Measurements from ENCODE around the gene AMY2A. TPM values are rescaled to one million over a fixed set of nuclear protein-coding genes. Genes with fewer than 3 reads are reported as not detected.
"Not testable (repeated sequence)": the region's sequence is repeated elsewhere in the genome, so short reads cannot be mapped to it uniquely, and the experiment has no call there.

Gene AMY2A
- not detected for total RNA-seq
- polyA plus RNA-seq = 1 to 10 TPM in 2 of 3 donors, under 1 TPM in 1; 0.13 to 2.3 (median 2.1) TPM
- long read RNA-seq, donor 1 = 0 reads
- long read RNA-seq, donor 2 = 0 reads
- long read RNA-seq, donor 3 = 0 reads
- long read RNA-seq, donor 4 = 0 reads
- long read RNA-seq, donor 5 = 0 reads
- long read RNA-seq, donor 6 = 0 reads
- long read RNA-seq, donor 7 = 0 reads
- long read RNA-seq, donor 8 = 0 reads
- long read RNA-seq, donor 9 = 0 reads
- long read RNA-seq, donor 10 = 0 reads

- H3K27ac ChIP-seq; DNase-seq; H3K27me3 ChIP-seq; H3K4me1 ChIP-seq; H3K9me3 ChIP-seq; intact Hi-C loops (cut with DNase I; ENCODE audit: low total_unique reads); H3K4me3 ChIP-seq; H3K36me3 ChIP-seq: not testable (repeated sequence)
- 85 to 91% (median 88%) methylated on average over 3 of the region's 3 CpGs for WGBS, 5 donors
These were observed at the start of gene AMY2A for GRCh38 chr1:103616994-103617477. Gene AMY2A, plus strand, starts transcription at chr1:103617427. Its CDS starts 14 bp downstream, at chr1:103617441.

- no peaks in the 10 kb centered on the region for H3K9me3 ChIP-seq
- intact Hi-C loops (cut with DNase I; ENCODE audit: low total_unique reads) = no loop called here
- H3K4me1 ChIP-seq = no peaks in the 10 kb centered on the region
- WGBS, 5 donors = 95 to 98% (median 97%) methylated on average over 7 of the region's 7 CpGs
- H3K36me3 ChIP-seq = peaks cover 0 to 24% (median 13%) of the 10 kb centered on the region in 4 donors
- DNase-seq = no peak
- no peaks in the 10 kb centered on the region for H3K27me3 ChIP-seq
- H3K4me3 ChIP-seq = no peak overlapping the region
- no peak for TF ChIP-seq EP300 (IDR thresholded peaks at IDR 0.05)
- TF ChIP-seq CTCF (IDR thresholded peaks at IDR 0.05) = no peak
- TF ChIP-seq POLR2AphosphoS5 (IDR thresholded peaks at IDR 0.05) = no peak
- TF ChIP-seq POLR2A (IDR thresholded peaks at IDR 0.05) = no peak
- H3K27ac ChIP-seq = no peak overlapping the region
These were observed 47.7 kb upstream of the AMY2A start for GRCh38 chr1:103569493-103569892.

- intact Hi-C loops (cut with DNase I; ENCODE audit: low total_unique reads); H3K9me3 ChIP-seq; H3K27ac ChIP-seq; H3K4me1 ChIP-seq; H3K4me3 ChIP-seq; DNase-seq; H3K27me3 ChIP-seq: not testable (repeated sequence)
- 76 to 93% (median 82%) methylated on average over 1 to 2 of the region's 2 CpGs for WGBS, 5 donors
- peaks cover 0 to 24% (median 13%) of the 10 kb centered on the region in 4 donors for H3K36me3 ChIP-seq
These were observed 45.9 kb upstream of the AMY2A start, which contains the start of gene AMY2B for GRCh38 chr1:103571289-103571688. Gene AMY2B, plus strand, starts transcription at chr1:103571589. Its CDS starts 14 bp downstream, at chr1:103571603.

- DNase-seq = no peak
- Histone ChIP-seq H3K27me3 (no peaks in the 10 kb centered on the region), H3K4me3 (no peak overlapping the region), H3K4me1 (no peaks in the 10 kb centered on the region), H3K27ac (no peak overlapping the region), H3K36me3 (peaks cover 0 to 14% (median 8%) of the 10 kb centered on the region in 4 donors), H3K9me3 (no peaks in the 10 kb centered on the region)
- intact Hi-C loops (cut with DNase I; ENCODE audit: low total_unique reads) = no loop called here
- TF ChIP-seq POLR2A (IDR thresholded peaks at IDR 0.05) (no peak), POLR2AphosphoS5 (IDR thresholded peaks at IDR 0.05) (no peak), EP300 (IDR thresholded peaks at IDR 0.05) (no peak), CTCF (IDR thresholded peaks at IDR 0.05) (no peak)
These were observed 41.2 kb upstream of the AMY2A start for GRCh38 chr1:103576065-103576464.

- DNase-seq; H3K4me3 ChIP-seq; intact Hi-C loops (cut with DNase I; ENCODE audit: low total_unique reads); H3K27ac ChIP-seq; H3K4me1 ChIP-seq; H3K9me3 ChIP-seq; H3K27me3 ChIP-seq: not testable (repeated sequence)
- 93 to 97% (median 96%) methylated on average over 3 to 5 of the region's 5 CpGs for WGBS, 5 donors
- peaks cover 0 to 14% (median 8%) of the 10 kb centered on the region in 4 donors for H3K36me3 ChIP-seq
These were observed 40.4 kb upstream of the AMY2A start for GRCh38 chr1:103576784-103577183.

- DNase-seq = no peak
- no peak overlapping the region for H3K27ac ChIP-seq
- no peaks in the 10 kb centered on the region for H3K4me1 ChIP-seq
- peaks cover 0 to 11% (median 7%) of the 10 kb centered on the region in 4 donors for H3K36me3 ChIP-seq
- 56 to 76% (median 71%) methylated on average over 1 of the region's 1 CpG for WGBS, 5 donors
- intact Hi-C loops (cut with DNase I; ENCODE audit: low total_unique reads) = no loop called here
- no peak overlapping the region for H3K4me3 ChIP-seq
- no peaks in the 10 kb centered on the region for H3K9me3 ChIP-seq
- H3K27me3 ChIP-seq = no peaks in the 10 kb centered on the region
- no peak for TF ChIP-seq EP300 (IDR thresholded peaks at IDR 0.05)
- TF ChIP-seq POLR2A (IDR thresholded peaks at IDR 0.05) = no peak
- TF ChIP-seq POLR2AphosphoS5 (IDR thresholded peaks at IDR 0.05) = no peak
- no peak for TF ChIP-seq CTCF (IDR thresholded peaks at IDR 0.05)
These were observed 34.8 kb upstream of the AMY2A start for GRCh38 chr1:103582464-103582863.
